T-helper 2 cell treated with Interferon-gamma antibody and Interleukin-4, amounts not matched to agents 5 μg/mL and 100 μg/mL, for 36 hours (primary cell): ENCODE results near the gene CFAP54.
A peak's percentile ranks its signal among the peaks of the same experiment; 100 is the strongest.

Experiments
- DNase-seq: peaks from one replicate; pipeline ENCODE4 v3.0.0; 2021; ENCODE audit warnings: low spot score
- H3K27ac Mint-ChIP-seq: one replicate; pipeline ENCODE4 v1.8.0; 2021; ENCODE audit warnings: mild to moderate bottlenecking, mixed read lengths
- H3K27me3 Mint-ChIP-seq: one replicate; pipeline ENCODE4 v1.8.0; 2021; ENCODE audit warnings: low read depth, mixed read lengths
- H3K36me3 Mint-ChIP-seq: one replicate; pipeline ENCODE4 v1.8.0; 2021; ENCODE audit warnings: low read depth, mixed read lengths
- H3K4me1 Mint-ChIP-seq: one replicate; pipeline ENCODE4 v1.8.0; 2021; ENCODE audit warnings: low read depth, mixed read lengths
- H3K4me3 Mint-ChIP-seq: one replicate; pipeline ENCODE4 v1.8.0; 2022; ENCODE audit warnings: mild to moderate bottlenecking, moderate library complexity, mixed read lengths
- H3K9me3 Mint-ChIP-seq: one replicate; pipeline ENCODE4 v1.8.0; 2021; ENCODE audit warnings: mixed read lengths

Gene CFAP54

DNA sequence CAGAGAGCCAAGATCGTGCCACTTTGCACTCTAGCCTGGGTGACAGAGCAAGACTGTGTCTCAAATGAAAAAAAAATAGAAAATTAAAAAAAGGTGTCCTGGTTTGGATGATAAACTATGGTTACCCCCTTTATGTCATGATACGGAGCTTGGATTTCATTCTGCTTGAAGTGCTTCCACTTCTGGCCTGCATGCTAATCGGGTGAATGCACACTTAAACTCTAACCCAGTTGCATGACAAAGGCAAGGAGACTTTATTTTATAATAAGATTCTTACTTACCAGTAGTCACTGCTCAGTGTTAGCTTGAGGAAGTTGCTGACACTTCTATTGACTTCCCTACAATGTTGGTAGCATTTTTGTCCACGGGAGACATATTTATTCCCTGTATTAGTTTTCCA, 24.3 kb downstream of the CFAP54 start:
- Mint-ChIP-seq H3K4me3 (no peak overlapping the region), H3K27ac (no peak overlapping the region), H3K9me3 (no peaks in the 10 kb centered on the region), H3K36me3 (no peaks in the 10 kb centered on the region), H3K27me3 (no peaks in the 10 kb centered on the region), H3K4me1 (peaks cover 19% of the 10 kb centered on the region)
- DNase-seq: no peak

- H3K27ac Mint-ChIP-seq: no peak overlapping the region
These were observed 25.0 kb downstream of the CFAP54 start for GRCh38 chr12:96514328-96514727.

DNA sequence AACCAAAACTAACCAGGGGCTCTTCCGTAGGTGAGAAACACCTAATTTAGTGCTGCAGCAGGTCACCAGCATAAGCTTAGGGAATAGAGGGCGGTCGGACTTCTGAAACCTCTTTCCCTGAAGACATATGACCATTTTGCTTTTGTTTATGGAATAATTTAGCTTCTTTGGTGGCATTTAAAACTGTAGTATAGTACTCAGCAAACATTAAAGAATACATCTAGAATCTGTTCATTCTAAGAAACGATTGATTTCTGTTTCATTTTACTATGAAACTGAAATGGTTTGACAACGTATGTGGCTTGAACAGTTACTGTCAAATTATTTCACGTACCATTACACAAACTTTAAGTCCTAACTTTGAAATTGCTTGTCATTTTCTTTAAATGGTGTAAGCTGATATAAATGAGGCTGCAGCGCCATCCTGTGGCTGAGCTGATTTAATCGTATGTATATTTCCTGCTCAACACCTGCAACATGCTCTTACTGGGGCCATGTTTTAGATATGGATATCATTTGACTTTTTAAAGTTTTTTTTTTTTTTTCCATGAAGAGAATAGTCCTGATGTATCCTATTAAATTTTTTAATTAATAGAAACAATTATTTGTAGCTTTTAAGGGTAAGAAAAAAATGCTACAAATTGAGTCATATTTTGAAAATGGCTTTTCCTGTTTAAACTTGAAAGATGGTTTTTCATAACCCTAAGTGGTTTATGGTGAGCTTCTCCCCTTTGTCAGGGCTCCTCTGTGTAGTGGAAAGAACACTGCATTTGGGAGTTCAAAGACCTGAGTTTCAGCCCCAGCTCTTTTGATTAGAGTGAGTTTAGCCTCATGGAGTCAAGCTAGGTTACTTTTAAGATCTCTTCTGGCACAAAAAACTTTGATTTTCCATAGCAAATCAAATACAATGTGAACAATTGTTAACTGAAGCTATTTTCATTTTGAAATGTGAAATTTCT, 27.4 kb downstream of the CFAP54 start:
- H3K4me3 Mint-ChIP-seq: peak overlapping the region; percentile 69
- H3K9me3 Mint-ChIP-seq: no peaks in the 10 kb centered on the region
- H3K27ac Mint-ChIP-seq: peak overlapping the region; percentile 75
- peaks cover 16% of the 10 kb centered on the region for H3K4me1 Mint-ChIP-seq
- H3K27me3 Mint-ChIP-seq: no peaks in the 10 kb centered on the region
- DNase-seq: peak; percentile 70
- H3K36me3 Mint-ChIP-seq: no peaks in the 10 kb centered on the region

More at GRCh38 chr12:96514328-96514727, 25.0 kb downstream of the CFAP54 start:
- peaks cover 16% of the 10 kb centered on the region for H3K4me1 Mint-ChIP-seq
- H3K27me3 Mint-ChIP-seq: no peaks in the 10 kb centered on the region
- H3K9me3 Mint-ChIP-seq: no peaks in the 10 kb centered on the region
- no peak for DNase-seq
- H3K4me3 Mint-ChIP-seq: no peak overlapping the region
- no peaks in the 10 kb centered on the region for H3K36me3 Mint-ChIP-seq

DNA sequence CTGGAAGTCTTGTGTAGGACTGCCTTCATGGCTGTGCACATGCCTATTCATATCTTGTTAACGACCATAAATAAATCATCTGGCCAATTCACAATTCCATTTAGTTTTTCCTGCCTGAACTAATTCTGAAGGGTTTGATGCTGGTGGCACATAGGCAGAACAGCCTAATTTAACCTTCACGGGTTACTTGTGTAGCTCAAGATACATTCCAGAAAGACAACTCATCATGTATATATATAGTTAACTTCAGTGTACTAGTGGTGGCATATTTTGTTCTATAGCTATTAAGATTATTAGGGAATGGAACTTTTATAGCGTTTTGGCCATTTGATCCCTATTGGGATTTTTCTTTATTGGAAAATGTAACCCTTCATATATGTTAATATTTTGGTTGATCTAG, 31.4 kb downstream of the CFAP54 start:
- no peaks in the 10 kb centered on the region for H3K36me3 Mint-ChIP-seq
- no peak overlapping the region for H3K4me3 Mint-ChIP-seq
- peaks cover 6% of the 10 kb centered on the region for H3K27me3 Mint-ChIP-seq
- DNase-seq: no peak
- H3K9me3 Mint-ChIP-seq: no peaks in the 10 kb centered on the region
- peaks cover 16% of the 10 kb centered on the region for H3K4me1 Mint-ChIP-seq
- no peak overlapping the region for H3K27ac Mint-ChIP-seq

- Mint-ChIP-seq H3K27me3 (peaks cover 11% of the 10 kb centered on the region), H3K9me3 (peaks cover 6% of the 10 kb centered on the region), H3K36me3 (no peaks in the 10 kb centered on the region), H3K27ac (no peak overlapping the region), H3K4me1 (peaks cover 15% of the 10 kb centered on the region), H3K4me3 (no peak overlapping the region)
- no peak for DNase-seq
These were observed 32.7 kb downstream of the CFAP54 start for GRCh38 chr12:96521895-96522682.

DNA sequence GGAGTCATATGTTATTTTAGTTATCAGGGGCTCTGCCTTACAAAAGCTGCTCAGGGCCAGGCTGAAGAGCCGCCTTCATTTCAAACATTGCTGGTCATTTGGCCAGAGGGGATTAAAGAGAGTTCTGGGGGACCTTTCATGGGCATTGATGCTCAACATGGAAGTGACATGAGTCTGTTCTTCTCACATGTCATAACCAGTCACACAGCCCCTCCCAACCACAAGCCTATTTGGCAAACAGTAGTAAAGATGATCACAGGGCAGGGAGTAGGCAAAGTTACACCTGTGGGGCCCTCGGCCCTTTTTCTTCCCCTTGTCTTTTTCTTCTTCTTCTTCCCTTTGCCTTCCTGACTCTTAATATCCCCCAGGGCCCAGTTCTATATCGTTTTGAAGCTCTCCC, 33.3 kb downstream of the CFAP54 start:
- H3K36me3 Mint-ChIP-seq: no peaks in the 10 kb centered on the region
- no peak for DNase-seq
- H3K27ac Mint-ChIP-seq: no peak overlapping the region
- H3K4me1 Mint-ChIP-seq: peaks cover 9% of the 10 kb centered on the region
- H3K4me3 Mint-ChIP-seq: no peak overlapping the region
- peaks cover 11% of the 10 kb centered on the region for H3K27me3 Mint-ChIP-seq
- H3K9me3 Mint-ChIP-seq: peaks cover 6% of the 10 kb centered on the region

DNA sequence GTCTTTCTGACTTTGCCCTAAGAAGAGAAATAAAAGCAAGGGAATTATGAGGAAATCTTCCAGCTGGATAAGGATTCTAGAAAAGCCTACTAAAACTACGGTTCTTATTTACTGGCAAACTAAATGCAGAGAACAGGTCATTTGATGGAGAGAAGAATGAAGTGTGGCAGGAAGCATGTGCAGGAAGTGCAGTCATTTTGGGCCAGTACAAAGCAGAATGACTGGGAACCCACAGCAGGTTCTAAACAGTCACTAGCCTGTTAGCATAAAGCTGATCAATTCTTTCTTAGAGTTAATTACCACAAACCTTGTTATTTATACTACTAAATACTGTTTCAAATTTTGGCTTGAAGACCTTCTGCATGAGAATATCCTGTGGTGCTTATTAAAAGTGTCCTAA, 36.7 kb downstream of the CFAP54 start:
- Mint-ChIP-seq H3K36me3 (no peaks in the 10 kb centered on the region), H3K9me3 (peaks cover 11% of the 10 kb centered on the region), H3K4me3 (no peak overlapping the region), H3K4me1 (peaks cover 7% of the 10 kb centered on the region), H3K27ac (no peak overlapping the region), H3K27me3 (peaks cover 12% of the 10 kb centered on the region)
- no peak for DNase-seq

DNA sequence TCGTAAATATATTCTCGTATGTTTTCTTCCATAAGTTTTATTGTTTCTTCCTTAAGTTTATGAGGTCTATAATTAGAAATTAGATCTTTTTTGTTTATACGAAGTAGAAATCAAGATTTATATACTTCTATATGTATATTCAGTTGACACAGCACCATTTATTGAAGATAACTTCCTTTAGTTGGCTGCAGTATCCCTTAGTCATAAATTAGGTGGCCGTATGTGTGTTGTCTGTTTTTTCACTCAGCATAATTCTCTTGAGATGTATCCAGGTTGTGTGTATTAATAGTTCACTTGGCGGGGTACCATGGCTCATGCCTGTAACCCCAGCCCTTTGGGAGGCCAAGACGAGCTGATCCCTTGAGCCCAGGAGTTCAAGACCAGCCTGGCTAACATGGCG, 40.5 kb downstream of the CFAP54 start:
- no peaks in the 10 kb centered on the region for H3K36me3 Mint-ChIP-seq
- peaks cover 20% of the 10 kb centered on the region for H3K27me3 Mint-ChIP-seq
- H3K4me3 Mint-ChIP-seq: no peak overlapping the region
- peaks cover 7% of the 10 kb centered on the region for H3K4me1 Mint-ChIP-seq
- DNase-seq: no peak
- H3K27ac Mint-ChIP-seq: no peak overlapping the region
- peaks cover 11% of the 10 kb centered on the region for H3K9me3 Mint-ChIP-seq

DNA sequence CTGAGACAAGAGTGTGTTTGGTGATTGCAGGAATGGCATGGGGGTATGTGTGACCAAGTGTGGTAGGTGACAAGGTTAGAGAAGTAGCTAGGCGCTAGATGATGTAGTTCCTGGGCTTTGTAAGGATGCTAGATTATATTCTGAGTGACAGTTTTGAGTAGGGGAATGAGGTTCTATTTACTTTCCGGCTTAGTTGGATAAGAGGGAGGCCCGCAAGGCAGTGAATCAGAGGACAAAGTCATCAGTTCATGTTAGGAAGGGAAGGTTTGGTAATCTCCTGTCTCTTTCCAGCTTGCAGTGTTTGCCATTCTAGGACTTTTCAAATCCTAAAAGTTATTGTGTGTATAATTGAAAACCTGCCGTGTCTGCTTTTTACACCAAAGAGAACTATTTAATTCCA, 45.0 kb downstream of the CFAP54 start:
- H3K27ac Mint-ChIP-seq: no peak overlapping the region
- H3K9me3 Mint-ChIP-seq: no peaks in the 10 kb centered on the region
- no peak overlapping the region for H3K4me3 Mint-ChIP-seq
- H3K4me1 Mint-ChIP-seq: no peaks in the 10 kb centered on the region
- no peaks in the 10 kb centered on the region for H3K36me3 Mint-ChIP-seq
- DNase-seq: no peak
- H3K27me3 Mint-ChIP-seq: peaks cover 20% of the 10 kb centered on the region

- Mint-ChIP-seq H3K9me3 (no peaks in the 10 kb centered on the region), H3K27me3 (peaks cover 16% of the 10 kb centered on the region), H3K27ac (no peak overlapping the region), H3K36me3 (no peaks in the 10 kb centered on the region), H3K4me3 (no peak overlapping the region), H3K4me1 (no peaks in the 10 kb centered on the region)
- DNase-seq: no peak
These were observed 59.0 kb downstream of the CFAP54 start for GRCh38 chr12:96548384-96548783.

DNA sequence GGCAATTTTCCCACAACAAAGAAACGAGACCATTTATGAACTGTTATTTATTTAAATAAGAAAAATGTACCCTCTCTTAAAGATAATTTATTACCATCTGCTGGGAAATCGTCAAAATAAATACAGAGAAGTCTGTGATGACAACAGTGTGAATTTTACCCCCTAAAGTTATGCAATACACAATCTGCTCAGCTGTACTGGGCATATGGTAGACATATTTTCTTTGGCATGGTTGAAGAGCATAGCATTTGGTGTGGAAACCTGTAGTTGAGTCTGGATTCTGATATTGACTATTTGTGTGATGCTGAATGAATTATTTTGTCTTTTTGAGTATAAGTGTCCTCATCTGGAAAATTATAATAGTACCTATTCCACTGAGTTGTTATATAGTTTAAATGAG, 60.0 kb downstream of the CFAP54 start:
- Mint-ChIP-seq H3K4me3 (no peak overlapping the region), H3K27ac (no peak overlapping the region), H3K4me1 (no peaks in the 10 kb centered on the region), H3K36me3 (no peaks in the 10 kb centered on the region), H3K9me3 (no peaks in the 10 kb centered on the region), H3K27me3 (peaks cover 16% of the 10 kb centered on the region)
- no peak for DNase-seq

GRCh38 chr12:96570579-96570978, 81.2 kb downstream of the CFAP54 start:
- Mint-ChIP-seq H3K27me3 (peaks cover 13% of the 10 kb centered on the region), H3K36me3 (no peaks in the 10 kb centered on the region), H3K4me1 (peaks cover 9% of the 10 kb centered on the region), H3K4me3 (no peak overlapping the region), H3K9me3 (no peaks in the 10 kb centered on the region), H3K27ac (no peak overlapping the region)
- DNase-seq: no peak

DNA sequence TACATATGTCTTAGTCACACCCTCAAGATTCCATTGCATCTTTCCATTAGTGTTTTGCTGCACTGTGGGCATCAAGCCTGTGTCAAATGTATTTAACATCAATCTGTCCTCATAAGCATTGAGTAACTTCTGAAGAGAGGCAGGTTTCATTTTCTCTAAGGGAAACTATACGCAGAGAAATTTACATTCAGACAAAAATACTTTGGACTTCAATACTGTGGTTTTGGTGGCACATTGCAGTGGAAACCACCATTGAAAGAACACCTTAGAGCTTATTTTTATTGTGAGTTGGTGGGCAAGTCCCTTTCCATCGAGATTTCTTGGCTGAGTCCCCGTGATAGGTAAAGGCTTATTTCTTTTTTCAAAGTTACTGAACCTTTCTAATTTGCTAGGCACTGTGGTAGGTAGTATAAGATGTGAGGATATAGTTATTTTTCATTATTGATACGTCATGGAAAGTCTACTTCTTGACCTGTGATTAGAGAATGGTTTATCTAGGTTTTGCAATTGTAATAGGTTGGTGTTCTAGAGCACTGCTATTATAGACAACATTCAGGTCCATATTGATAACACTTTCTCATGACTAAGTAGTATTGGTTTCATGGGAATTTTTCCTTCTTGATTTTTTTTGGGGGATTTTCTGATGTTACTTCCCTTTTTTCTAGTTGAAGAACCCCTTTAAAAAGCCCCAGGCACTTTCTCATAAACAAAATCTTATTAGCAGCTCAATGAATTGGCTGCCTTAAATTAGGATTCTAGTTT, 81.9 kb downstream of the CFAP54 start:
- Mint-ChIP-seq H3K9me3 (no peaks in the 10 kb centered on the region), H3K27ac (no peak overlapping the region), H3K27me3 (peaks cover 13% of the 10 kb centered on the region), H3K4me3 (peak overlapping the region; percentile 11), H3K36me3 (no peaks in the 10 kb centered on the region), H3K4me1 (peaks cover 9% of the 10 kb centered on the region)
- peak; percentile 7 for DNase-seq
